Amniotic epithelial cell (primary cell): Measurements from ENCODE around the gene ZBTB34.
A peak's percentile ranks its signal among the peaks of the same experiment; 100 is the strongest.

Source experiments
- DNase-seq: peaks from one replicate; pipeline ENCODE4 v3.0.0-alpha.2; 2010; ENCODE audit warnings: low read depth

The ZBTB34 gene

DNA sequence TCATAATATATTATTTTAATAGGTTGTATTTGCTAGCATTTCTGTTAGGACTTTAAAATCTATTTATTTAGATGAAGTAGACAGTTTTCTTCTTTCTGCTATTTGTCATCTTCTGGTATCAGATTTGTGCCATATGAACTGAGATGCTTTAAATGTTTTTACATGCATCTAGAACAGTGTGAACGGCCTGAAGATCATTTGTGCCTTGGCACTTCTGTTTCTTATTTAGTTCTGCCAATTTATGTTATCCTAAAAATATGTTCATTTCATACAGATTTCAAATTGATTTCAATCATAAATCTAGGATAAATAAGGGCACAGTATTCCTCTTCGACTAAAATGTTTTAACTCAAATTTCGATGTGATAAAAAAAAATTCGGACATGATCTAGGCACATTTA, 16.1 kb downstream of the ZBTB34 start:
- DNase-seq, result no peak

DNA sequence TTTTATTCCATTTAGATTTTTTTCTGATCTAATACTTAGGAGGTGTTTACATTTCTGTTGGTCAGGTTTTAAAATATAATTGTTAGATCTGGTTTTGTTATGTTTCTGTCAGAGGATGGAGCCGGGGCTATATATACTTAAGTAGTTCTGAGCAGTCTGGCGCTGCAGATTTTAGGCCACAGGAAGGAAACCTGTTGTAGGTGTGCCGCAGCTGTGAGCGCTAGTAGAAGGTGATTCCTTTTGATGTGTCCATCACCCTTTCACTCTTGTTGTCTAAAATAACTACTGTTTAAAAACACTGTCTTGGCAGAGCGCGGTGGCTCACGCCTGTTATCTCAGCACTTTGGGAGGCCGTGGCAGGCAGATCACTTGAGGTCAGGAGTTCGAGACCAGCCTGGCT, 17.0 kb downstream of the ZBTB34 start:
- DNase-seq, result no peak

- DNase-seq, result no peak
Measured at GRCh38 chr9:126879288-126879687, 18.8 kb downstream of the ZBTB34 start.

DNA sequence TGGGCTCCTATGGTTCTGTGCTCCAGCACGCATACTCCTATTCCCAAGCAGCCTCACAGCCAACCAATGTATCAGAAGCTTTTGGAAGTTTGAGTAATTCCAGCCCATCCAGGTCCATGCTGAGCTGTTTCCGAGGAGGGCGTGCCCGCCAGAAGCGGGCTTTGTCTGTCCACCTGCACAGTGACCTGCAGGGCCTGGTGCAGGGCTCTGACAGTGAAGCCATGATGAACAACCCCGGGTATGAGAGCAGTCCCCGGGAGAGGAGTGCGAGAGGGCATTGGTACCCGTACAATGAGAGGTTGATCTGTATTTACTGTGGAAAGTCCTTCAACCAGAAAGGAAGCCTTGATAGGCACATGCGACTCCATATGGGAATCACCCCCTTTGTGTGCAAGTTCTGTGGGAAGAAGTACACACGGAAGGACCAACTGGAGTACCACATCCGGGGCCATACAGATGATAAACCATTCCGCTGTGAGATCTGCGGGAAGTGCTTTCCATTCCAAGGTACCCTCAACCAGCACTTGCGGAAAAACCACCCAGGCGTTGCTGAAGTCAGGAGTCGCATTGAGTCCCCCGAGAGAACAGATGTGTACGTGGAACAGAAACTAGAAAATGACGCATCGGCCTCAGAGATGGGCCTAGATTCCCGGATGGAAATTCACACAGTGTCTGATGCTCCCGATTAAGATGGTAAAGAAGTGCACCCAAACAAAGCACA, 19.9 kb downstream of the ZBTB34 start:
- DNase-seq, result no peak

- no peak for DNase-seq
Measured at GRCh38 chr9:126880947-126881332, 20.5 kb downstream of the ZBTB34 start.

GRCh38 chr9:126882746-126883145, 22.3 kb downstream of the ZBTB34 start:
- no peak for DNase-seq

GRCh38 chr9:126883636-126884035, 23.2 kb downstream of the ZBTB34 start:
- peak; percentile 45 for DNase-seq

- DNase-seq, result peak; percentile 34
Measured at GRCh38 chr9:126885131-126885641, 24.7 kb downstream of the ZBTB34 start.

- DNase-seq, result no peak
Measured at GRCh38 chr9:126886034-126886822, 25.8 kb downstream of the ZBTB34 start.

- DNase-seq, result no peak
Measured at GRCh38 chr9:126886897-126887296, 26.5 kb downstream of the ZBTB34 start.

GRCh38 chr9:126891676-126892075, 31.2 kb downstream of the ZBTB34 start:
- DNase-seq, result no peak

DNA sequence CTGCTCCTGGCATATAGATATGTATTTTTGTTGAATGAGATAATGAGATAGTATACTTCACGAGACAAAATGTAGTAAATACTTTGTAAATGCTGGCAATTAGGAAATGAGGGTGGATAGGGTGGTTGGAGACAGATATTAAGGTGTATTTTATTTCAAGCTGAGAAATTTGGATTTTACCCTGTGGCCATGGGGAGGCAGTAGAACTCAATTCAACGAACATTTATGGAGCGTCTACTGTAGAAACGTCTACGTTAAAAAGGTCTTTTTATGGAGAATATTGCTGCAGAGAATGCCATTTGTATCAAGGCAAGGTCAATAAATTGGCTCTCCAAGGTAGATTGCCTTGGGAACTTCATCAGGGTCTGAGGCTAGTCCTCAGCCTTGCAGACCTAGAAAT, 32.6 kb downstream of the ZBTB34 start:
- DNase-seq, result no peak

GRCh38 chr9:126894052-126894603, 33.7 kb downstream of the ZBTB34 start:
- no peak for DNase-seq

- no peak for DNase-seq
Measured at GRCh38 chr9:126902210-126902609, 41.8 kb downstream of the ZBTB34 start.

DNA sequence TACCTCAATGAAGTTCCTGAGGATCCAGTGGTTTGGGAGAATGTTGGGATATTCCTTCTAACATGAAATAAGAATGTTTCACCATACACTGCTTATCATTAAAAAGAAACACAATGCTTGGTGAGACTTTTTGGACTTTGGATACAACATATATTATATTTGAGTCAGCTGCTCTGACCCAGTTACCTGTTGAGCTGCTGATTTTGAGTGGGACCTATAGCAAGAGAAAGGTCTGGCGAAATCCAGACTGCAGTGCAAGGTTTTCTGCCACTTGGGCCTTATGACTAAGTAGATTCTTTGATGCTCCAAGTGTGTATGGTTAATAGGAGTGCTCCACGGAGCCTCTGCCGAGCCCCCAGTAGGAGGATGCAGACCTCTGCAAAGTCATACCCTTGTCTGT, 44.1 kb downstream of the ZBTB34 start:
- DNase-seq, result no peak

GRCh38 chr9:126906091-126906490, 45.7 kb downstream of the ZBTB34 start:
- no peak for DNase-seq

- no peak for DNase-seq
Measured at GRCh38 chr9:126907058-126907457, 46.6 kb downstream of the ZBTB34 start.

GRCh38 chr9:126914458-126915280, 54.2 kb downstream of the ZBTB34 start, which contains the start of gene RALGPS1:
RALGPS1 (plus strand) TSS chr9:126914782; CDS start chr9:126962290, 47,508 bp downstream.
- DNase-seq, result peak; percentile 92

- no peak for DNase-seq
Measured at GRCh38 chr9:126915281-126915816, 54.9 kb downstream of the ZBTB34 start.

GRCh38 chr9:126915846-126916543, 55.6 kb downstream of the ZBTB34 start:
- DNase-seq, result no peak

DNA sequence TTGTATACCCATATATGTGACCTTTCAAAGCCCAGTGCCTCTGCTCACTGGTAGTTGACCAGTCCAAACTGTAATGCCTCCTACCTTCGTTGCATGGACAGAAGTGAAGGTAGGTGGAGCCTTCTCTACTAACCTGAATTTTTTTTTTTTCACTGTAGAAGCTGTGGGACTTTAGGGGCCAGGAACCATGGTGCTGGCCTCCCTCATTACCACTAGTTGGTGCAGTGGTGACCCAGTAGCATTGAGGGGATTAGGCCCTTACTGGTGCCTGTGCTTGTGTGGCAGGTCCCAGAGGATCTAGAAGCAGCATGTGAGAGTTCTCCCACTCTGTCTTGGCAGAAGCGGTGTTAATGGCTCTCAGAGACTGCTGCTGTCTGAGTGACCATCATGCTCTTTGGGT, 56.5 kb downstream of the ZBTB34 start:
- no peak for DNase-seq
